Ecto neural progenitor cell (in vitro differentiated cells): Measurements from ENCODE around the gene FAM240B.

ENCODE experiments used
- DNase-seq: peaks from one replicate; pipeline ENCODE4 v3.0.0-alpha.2; 2018; ENCODE audit warnings: low spot score

Gene FAM240B

GRCh38 chr9:38720083-38720745, at the start of gene FAM240B:
Gene FAM240B (minus strand): TSS chr9:38720133. CDS start chr9:38703999, 16,134 bp downstream.
- DNase-seq: no peak

GRCh38 chr9:38768351-38768761, 48.4 kb upstream of the FAM240B start:
- DNase-seq: no peak

- DNase-seq: no peak
Observed at GRCh38 chr9:38765101-38765500, 45.2 kb upstream of the FAM240B start.

GRCh38 chr9:38761999-38762398, 42.1 kb upstream of the FAM240B start:
- no peak for DNase-seq

- DNase-seq: no peak
Observed at GRCh38 chr9:38761339-38761738, 41.4 kb upstream of the FAM240B start.

- DNase-seq: no peak
Observed at GRCh38 chr9:38756702-38757101, 36.8 kb upstream of the FAM240B start.

GRCh38 chr9:38747941-38748340, 28.0 kb upstream of the FAM240B start:
- DNase-seq: no peak

- no peak for DNase-seq
Observed at GRCh38 chr9:38747067-38747466, 27.1 kb upstream of the FAM240B start.

GRCh38 chr9:38746303-38746702, 26.4 kb upstream of the FAM240B start:
- DNase-seq: no peak

GRCh38 chr9:38744484-38744883, 24.6 kb upstream of the FAM240B start:
- no peak for DNase-seq

- DNase-seq: no peak
Observed at GRCh38 chr9:38737246-38737645, 17.3 kb upstream of the FAM240B start.

- DNase-seq: no peak
Observed at GRCh38 chr9:38734831-38735230, 14.9 kb upstream of the FAM240B start.

GRCh38 chr9:38733503-38733902, 13.6 kb upstream of the FAM240B start:
- DNase-seq: no peak

- DNase-seq: no peak
Observed at GRCh38 chr9:38732885-38733284, 13.0 kb upstream of the FAM240B start.

GRCh38 chr9:38727497-38728001, 7.6 kb upstream of the FAM240B start:
- DNase-seq: peak; percentile 54

- no peak for DNase-seq
Observed at GRCh38 chr9:38724754-38725153, 4.8 kb upstream of the FAM240B start.

- DNase-seq: no peak
Observed at GRCh38 chr9:38718148-38718547, 1.8 kb downstream of the FAM240B start.

- DNase-seq: no peak
Observed at GRCh38 chr9:38715684-38716083, 4.2 kb downstream of the FAM240B start.

- DNase-seq: no peak
Observed at GRCh38 chr9:38713426-38713825, 6.5 kb downstream of the FAM240B start.

GRCh38 chr9:38708759-38709158, 11.2 kb downstream of the FAM240B start:
- no peak for DNase-seq

GRCh38 chr9:38707885-38708637, 11.9 kb downstream of the FAM240B start:
- no peak for DNase-seq

- DNase-seq: no peak
Observed at GRCh38 chr9:38706493-38706892, 13.4 kb downstream of the FAM240B start.

- DNase-seq: no peak
Observed at GRCh38 chr9:38705917-38706316, 14.0 kb downstream of the FAM240B start.
